Fibroblast of the aortic adventitia (primary cell): Measurements from ENCODE around the gene TMPRSS11A. TPM values are rescaled to one million over a fixed set of nuclear protein-coding genes. Genes with fewer than 3 reads are reported as not detected.
A peak's percentile ranks its signal among the peaks of the same experiment; 100 is the strongest.

Experiments
- DNase-seq: peaks from one replicate; pipeline ENCODE4 v3.0.0-alpha.2; 2010; ENCODE audit warnings: low read depth
- H3K4me3 ChIP-seq: 2 replicates; pipeline ENCODE4 v1.5.1; 2011; ENCODE audit warnings: low read depth, mild to moderate bottlenecking, control low read depth, low read length, moderate library complexity
- CTCF ChIP-seq: IDR thresholded peaks from 2 replicates; pipeline ENCODE4 v1.5.1; 2011; ENCODE audit warnings: mild to moderate bottlenecking, low read length, control low read depth, inconsistent platforms; ENCODE audit not compliant: insufficient read depth
- total RNA-seq: library from RNA; depleted of rRNA; stranded (reverse); fragments of >200 nt; gene quantifications from 2 replicates; pipeline ENCODE4 v1.2.3, GENCODE V29; 2012; ENCODE audit warnings: low replicate concordance

The TMPRSS11A gene
- total RNA-seq, 1 donor: under 0.01 TPM

DNA sequence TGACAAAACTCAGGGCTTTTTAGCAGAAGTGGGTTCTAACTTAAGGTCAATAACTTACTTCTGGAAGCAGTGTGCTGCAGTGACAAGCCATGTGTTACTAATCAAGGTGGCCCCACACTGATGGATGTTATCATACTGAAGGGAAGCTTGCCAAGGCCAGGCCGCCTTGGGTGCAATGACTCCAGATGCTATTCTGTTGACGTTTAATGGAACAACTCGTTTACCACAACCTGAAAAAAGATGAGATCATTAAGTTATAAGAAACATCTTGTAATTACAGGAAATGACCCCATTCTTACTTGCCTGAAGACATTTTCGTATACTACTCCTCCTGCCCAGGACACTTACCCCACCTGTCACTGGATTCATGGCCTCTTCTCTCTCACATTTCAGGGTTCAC is 40.6 kb downstream of the TMPRSS11A start:
- no peak overlapping the region for H3K4me3 ChIP-seq
- TF ChIP-seq CTCF: no peak
- DNase-seq: peak; percentile 29

DNA sequence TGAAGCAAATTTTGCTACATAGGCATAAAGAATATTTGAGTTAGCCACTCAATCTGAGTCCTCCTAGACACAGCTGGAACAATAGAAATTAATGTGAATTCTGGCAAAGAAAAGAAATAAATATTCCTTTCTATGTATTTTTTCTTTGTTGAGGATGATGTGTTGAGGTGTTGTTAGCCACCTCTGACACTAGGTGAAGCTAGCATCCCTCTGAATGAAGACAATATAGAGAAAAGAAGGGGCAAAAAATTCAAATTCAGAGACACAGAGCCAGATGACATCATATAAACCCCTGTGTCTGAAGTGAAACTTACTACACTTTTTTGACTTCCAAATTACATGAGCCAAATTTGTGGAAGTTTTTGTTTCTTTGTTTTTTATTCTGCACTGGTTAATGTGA is 44.9 kb downstream of the TMPRSS11A start:
- H3K4me3 ChIP-seq: no peak overlapping the region
- no peak for DNase-seq
- peak; percentile 37 for TF ChIP-seq CTCF

DNA sequence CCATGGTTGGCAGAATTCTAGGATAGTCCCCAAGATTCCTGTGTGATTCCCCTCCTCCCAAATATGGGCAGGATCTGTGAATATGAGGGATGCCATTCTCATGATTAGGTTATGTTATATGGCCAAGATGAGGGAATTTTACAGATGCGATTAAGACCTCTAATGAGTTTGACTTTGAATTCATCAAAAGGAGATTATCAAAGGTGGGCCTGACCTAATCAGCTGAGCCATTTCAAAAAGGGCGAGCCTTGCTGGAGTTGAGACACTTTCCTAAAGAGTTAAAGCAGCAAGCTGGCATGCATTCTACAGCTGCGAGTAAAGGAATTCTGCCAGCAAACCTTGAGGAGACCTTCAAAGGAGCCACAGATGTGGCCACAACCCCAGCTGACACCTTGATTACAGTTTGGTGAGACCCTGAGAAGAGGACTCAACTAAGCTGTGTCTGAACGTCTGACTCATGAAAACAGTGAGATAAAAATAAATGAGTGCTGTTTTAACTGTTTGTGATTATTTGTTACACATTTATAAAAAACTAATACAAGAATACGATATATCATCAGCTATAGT is 47.8 kb downstream of the TMPRSS11A start:
- no peak for TF ChIP-seq CTCF
- no peak overlapping the region for H3K4me3 ChIP-seq
- no peak for DNase-seq

- TF ChIP-seq CTCF: no peak
- no peak for DNase-seq
- H3K4me3 ChIP-seq: no peak overlapping the region
These were observed 51.2 kb downstream of the TMPRSS11A start for GRCh38 chr4:67912080-67912479.

- no peak overlapping the region for H3K4me3 ChIP-seq
- TF ChIP-seq CTCF: no peak
- no peak for DNase-seq
These were observed 51.7 kb downstream of the TMPRSS11A start for GRCh38 chr4:67911638-67912037.

DNA sequence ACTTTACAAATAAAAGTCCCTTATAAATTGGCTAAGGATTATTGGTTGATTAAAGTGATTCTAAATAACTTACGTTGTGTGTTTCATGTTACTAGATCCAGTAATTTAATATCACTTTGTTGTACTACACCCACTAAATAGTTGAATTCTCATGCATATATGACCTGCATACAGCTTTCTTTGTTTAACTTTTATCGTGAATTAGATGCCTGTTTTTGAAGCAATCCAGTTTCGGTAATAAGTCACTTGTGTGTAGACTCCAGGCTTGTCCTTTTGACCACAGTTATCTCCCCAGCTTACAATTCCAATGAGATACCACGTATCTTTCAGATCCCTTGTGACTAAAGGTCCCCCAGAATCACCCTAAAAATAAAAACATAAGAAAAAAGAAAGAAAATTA is 52.2 kb downstream of the TMPRSS11A start:
- no peak for DNase-seq
- no peak overlapping the region for H3K4me3 ChIP-seq
- TF ChIP-seq CTCF: no peak

- H3K4me3 ChIP-seq: no peak overlapping the region
- no peak for DNase-seq
- TF ChIP-seq CTCF: no peak
These were observed 52.7 kb downstream of the TMPRSS11A start for GRCh38 chr4:67910585-67910905.
